GM19372 (cell line): ENCODE measurements around the gene MSANTD1.

Experiments
- ATAC-seq: cut with Tn5 transposase; IDR thresholded peaks from one replicate; pipeline ENCODE4 v1.9.1; 2021; ENCODE audit warnings: mild to moderate bottlenecking, low read depth, moderate library complexity; ENCODE audit not compliant: unreplicated experiment

MSANTD1 gene

DNA sequence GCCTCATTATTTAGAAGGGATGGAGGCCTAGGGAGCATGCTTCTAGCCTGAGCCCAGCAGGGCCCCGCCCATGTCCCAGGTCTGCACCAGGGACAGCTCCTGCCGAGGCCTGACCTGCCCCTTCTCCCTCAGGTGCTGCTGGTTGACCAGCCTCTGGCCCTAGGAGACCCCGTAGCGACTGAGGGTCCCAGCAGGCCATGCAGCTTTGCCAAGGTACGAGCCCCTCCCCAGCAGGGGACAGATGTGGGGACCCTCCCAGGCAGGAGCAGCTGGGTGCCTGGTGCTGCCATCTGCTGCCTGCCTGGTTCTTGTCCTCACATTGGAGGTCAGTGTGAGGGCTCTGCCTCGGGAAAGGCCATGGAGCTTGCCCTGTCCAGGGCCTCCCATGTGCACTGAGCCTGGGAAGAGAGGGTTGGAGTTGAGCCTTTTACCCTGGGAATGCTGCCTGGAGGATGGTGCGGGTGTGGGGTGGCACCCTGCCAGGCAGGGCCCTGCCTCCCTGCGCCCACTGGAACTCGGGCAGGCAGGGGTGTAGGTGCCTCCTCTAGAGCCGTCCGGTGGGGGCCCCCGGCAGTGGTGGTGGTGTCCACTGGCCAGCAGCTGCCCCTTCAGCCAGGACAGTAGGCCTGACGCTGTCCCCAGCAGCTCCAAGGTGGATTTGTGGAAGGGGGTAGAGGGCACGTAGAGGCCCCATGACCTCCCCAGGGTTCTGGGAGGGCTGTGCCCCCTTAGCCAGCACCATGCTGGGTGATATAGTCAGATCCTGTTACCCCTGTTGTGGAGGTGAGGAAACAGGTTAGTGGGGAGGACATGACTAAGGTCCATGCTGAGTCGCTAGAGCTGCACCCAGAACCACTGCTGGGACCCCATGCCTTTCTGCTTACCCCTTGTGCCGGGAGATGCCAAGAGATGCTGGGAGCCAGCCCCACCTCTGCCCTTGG is 2.2 kb upstream of the MSANTD1 start:
- ATAC-seq, result no peak

GRCh38 chr4:3247399-3248177 is 1.4 kb upstream of the MSANTD1 start:
- no peak for ATAC-seq

GRCh38 chr4:3248178-3248480 is 830 bp upstream of the MSANTD1 start:
- ATAC-seq, result no peak

GRCh38 chr4:3249711-3250437 is 915 bp downstream of the MSANTD1 start:
- no peak for ATAC-seq

DNA sequence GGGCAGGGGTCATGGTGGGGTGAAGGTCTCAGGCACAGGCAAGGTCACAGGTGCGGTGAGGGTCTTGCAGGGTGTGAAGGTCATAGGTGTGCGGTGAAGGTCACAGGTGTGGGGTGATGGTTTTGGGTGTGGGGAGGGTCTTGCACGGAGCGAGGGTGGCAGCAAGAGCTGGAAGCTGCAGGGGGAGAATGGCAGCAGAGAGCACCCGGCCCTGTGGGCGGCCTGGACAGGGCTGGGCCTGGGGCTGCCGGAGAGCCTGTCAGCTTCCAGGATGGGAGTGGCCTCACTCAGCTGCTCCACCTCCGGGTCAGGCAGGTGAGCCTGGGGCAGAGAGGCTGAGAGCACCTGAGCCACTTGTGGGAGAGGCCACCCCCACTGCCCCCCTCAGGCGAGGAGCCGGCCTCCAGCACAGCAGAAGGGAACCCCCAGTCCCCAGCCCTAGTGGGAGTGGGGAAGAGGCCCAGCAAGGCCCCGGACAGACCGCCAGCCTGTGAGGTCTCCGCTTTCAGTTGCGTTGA is 1.5 kb downstream of the MSANTD1 start:
- ATAC-seq, result no peak

DNA sequence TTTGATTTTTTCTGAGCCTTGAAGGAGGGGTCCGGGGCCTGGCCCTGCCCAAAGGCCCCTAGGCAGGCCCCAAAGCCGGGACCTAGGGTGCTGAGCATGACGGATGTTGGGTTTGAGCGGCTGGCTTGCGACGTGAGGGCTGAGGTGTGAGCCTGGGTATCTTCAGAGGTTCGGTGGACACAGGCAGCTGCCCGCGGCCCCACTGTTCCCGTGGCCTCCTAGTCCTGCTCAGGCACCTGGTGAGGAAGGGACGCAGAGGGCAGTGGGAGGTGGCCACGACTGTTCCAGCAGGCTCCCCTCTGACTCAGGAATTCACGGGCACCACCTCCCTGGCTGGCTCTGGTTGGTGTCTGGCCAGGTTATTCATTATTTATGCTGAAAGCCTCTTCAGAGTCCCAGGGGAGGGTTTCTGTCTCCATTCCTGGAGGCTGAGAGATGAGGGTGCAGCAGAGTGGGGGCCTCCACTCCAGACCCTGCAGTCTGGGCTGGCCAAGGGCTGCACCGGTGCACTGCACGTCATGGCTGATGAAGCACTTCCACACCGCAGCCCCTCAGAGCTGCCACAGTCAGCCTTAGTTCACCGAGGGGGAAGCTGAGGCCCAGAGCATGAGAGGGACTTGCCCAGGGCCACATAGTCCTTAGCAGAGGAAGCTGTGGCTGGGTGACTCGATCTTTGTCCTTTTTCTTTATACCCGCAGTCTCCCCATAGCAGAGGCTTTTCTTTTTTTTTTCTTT is 2.2 kb downstream of the MSANTD1 start:
- ATAC-seq, result no peak

DNA sequence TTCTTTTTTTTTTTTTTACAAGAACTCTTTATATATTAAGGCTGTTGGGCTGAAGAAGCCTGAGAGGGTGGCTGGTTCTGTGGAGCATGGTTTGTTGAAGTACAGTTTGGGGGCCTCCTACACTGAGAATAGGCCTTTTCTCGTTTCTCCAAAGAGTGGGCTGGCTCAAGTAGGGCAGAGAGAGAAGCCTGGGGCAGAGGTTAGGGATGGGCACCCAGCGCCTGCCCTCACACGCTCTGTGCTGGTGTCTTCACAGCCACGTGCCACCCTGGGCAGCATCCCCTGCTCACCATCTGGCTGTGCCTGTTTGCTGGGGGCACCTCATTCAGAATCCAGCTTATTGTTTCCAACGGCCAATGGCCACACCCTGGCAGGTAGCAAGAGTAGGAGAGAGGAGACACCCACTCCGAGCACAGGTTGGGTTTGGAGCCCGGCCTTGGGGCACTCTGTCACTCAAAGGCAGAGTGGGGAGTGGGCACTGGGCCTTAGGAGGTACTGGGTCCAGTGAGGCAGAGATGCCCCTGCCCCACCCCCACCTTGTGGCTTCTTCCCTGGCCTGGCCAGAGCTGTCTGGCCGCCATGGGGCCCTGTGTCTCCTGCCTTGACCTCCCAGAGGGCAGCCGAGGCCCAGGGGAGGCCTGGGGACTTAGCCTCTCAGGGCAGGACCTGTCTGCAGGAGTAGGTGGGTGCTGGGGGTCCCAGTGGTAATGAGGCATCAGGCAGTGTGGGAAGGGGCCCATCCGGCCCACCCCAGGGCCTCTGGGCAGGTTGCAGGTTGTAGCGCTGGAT is 2.9 kb downstream of the MSANTD1 start:
- ATAC-seq, result no peak

DNA sequence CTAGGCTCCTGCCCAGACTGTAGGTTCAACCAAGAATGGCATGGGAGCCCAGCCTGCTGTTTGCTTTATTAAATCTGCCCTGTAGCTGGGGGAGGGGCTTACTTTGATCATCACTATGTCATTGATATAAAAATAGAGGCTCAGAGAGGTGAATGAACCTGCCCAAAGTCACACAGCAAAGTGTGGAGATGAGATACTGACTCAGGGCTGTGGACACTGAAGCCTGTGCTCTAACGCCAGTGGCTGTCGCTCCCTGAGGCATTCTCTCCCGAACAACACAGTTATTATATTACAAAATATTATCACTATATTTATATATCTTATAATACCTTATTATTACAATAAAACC is 3.5 kb downstream of the MSANTD1 start:
- ATAC-seq, result no peak

DNA sequence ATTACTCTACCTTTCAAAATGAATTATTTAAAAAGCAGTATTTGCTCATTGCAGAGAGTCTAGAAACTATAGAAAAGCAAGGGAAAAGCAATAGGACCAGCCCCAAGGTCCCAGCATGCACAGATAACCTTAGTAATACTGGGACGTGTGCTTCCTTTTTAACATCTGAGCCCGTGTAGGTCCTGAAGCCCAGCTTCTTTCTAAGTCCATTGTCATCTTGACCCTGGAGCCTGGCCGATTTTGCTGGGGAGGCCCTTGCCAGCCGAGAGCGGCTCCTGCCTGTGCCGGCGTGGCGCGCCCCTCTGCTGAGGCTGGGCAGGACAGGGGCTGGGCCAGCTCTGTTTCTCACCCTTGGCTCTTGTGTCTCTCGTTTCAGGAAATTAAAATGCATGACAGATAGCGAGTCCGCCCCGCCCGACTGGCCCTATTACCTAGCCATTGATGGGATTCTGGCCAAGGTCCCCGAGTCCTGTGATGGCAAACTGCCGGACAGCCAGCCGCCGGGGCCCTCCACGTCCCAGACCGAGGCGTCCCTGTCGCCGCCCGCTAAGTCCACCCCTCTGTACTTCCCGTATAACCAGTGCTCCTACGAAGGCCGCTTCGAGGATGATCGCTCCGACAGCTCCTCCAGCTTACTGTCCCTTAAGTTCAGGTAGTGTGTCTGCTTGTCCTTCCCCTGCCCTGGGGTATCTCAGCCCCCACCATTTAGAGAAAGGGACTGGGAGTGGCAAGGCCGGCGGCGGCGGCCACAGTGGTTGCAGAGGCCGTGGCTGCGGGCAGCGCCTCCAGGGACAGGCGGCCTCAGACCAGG is 4.1 kb downstream of the MSANTD1 start:
- ATAC-seq, result no peak

GRCh38 chr4:3253808-3254207 is 4.8 kb downstream of the MSANTD1 start:
- no peak for ATAC-seq

- no peak for ATAC-seq
These were observed 5.6 kb downstream of the MSANTD1 start for GRCh38 chr4:3254302-3255131.

DNA sequence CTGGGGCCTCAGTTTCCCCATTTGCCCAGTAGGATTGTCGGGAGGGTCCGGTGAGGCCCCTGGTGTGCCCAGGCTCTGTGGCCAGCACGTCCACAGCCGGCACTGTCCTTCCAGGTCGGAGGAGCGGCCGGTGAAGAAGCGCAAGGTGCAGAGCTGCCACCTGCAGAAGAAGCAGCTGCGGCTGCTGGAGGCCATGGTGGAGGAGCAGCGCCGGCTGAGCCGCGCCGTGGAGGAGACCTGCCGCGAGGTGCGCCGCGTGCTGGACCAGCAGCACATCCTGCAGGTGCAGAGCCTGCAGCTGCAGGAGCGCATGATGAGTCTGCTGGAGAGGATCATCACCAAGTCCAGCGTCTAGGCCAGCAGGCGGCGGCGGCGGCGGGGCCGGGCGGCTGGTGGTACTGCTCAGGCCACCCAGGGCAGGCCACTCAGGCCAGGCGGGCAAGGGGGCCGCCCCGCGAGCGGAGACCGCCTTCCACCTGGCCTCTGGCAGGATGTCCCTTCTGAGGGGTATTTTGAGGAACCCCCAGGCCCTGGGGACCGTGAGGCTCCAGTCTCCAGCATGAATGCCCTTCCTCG is 6.7 kb downstream of the MSANTD1 start:
- no peak for ATAC-seq

GRCh38 chr4:3256230-3257102 is 7.5 kb downstream of the MSANTD1 start:
- no peak for ATAC-seq

DNA sequence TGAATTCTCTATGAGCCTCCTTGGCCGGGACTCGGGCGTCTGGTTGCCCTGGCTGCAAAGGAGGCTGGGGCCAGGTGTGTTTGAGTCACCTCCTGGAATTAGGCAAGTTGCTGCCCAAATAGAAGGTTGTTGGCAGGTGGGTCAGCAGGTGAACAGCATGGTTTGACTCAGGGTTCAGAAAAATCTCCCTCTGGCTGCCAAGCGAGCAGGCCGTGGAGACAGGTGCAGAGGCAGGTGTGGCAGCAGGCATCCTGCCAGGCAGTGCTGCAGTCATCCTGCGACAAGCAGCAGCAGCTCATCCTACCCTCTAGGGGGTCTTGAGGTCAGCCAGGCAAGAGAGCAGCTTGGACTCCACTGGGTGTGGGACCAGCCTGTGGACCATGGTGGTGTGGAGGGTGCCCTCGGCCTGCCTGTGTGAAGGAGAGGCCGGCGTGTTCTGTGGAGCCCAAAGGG is 8.2 kb downstream of the MSANTD1 start:
- ATAC-seq, result no peak

DNA sequence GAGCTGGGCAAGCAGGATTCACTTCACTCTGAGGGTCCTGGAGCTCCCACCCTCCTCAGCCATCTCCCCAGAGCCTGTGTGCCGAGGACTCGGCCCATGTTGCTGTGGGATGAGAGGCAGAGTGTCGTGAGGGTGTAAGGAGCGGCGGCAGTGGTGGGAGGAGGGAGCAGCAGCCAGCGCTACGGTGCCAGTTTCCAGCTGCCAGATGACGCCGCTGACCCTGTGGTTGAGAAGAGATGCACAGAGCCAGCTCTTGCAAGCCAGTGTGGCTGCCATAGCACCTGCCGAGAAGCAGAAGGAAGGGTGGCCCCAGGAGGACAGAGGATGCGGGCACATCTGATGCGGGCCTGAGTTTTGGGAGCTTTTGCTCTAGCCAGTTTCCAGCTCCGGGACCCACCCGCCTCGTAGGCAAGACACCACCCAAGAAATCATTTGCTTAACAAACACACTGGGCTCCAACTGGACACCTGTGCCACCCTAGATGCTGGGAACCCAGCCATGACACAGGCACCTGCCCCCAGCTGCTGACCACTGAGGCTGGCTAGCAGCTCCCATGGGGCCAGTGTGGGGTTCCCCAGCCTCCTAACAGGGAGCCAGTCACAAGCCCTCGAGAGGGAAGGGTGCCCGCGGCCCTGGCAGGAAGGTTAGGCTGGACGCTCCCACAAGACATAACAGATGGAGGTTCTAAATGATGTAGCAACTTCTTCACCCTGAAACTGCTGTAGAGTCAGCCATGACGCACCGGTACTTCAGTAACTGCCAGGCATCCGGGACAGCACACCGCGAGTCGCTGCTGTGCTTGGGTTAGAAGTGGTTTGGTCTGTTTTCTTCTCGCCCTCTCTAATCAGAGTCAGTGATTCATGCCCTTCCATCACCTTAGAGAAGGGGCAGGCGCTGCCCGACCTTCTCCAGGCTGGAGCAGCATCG is 8.9 kb downstream of the MSANTD1 start:
- ATAC-seq, result no peak
